Upper lobe of left lung (tissue), 4 donors: Measurements from ENCODE around the gene DIPK1C.

Experiments used
- EP300 ChIP-seq, 4 donors: sonication (generic); formaldehyde crosslinking; IDR thresholded peaks; one replicate each; pipeline ENCODE4 v1.5.1; 2017; ENCODE audit warnings: antibody characterized with exemption in 4 of 4, control low read depth in 2 of 4
- POLR2A ChIP-seq, 4 donors: fragments of 450-650 bp; IDR thresholded peaks; one replicate each; pipeline ENCODE4 v1.5.1; 2016 to 2017; ENCODE audit warnings: antibody characterized with exemption in 4 of 4, mild to moderate bottlenecking in 2 of 4
- POLR2AphosphoS5 ChIP-seq, 2 donors: sonication (generic); formaldehyde crosslinking; IDR thresholded peaks; one replicate each; pipeline ENCODE4 v1.5.1; 2017; ENCODE audit warnings: antibody characterized with exemption in 2 of 2
- TF ChIP-seq, protein P1 (sequence below), 6 experiments: fragments of 450-650 bp in 4 of 6; fragments of 200-600 bp in 2 of 6; sonication (generic) in 2 of 6; IDR thresholded peaks; one replicate each; pipeline ENCODE4 v1.5.1; 2016 to 2019; ENCODE audit warnings: antibody characterized with exemption in 6 of 6

- no peak for TF ChIP-seq POLR2A (IDR thresholded peaks at IDR 0.05)
- TF ChIP-seq, protein P1, sequence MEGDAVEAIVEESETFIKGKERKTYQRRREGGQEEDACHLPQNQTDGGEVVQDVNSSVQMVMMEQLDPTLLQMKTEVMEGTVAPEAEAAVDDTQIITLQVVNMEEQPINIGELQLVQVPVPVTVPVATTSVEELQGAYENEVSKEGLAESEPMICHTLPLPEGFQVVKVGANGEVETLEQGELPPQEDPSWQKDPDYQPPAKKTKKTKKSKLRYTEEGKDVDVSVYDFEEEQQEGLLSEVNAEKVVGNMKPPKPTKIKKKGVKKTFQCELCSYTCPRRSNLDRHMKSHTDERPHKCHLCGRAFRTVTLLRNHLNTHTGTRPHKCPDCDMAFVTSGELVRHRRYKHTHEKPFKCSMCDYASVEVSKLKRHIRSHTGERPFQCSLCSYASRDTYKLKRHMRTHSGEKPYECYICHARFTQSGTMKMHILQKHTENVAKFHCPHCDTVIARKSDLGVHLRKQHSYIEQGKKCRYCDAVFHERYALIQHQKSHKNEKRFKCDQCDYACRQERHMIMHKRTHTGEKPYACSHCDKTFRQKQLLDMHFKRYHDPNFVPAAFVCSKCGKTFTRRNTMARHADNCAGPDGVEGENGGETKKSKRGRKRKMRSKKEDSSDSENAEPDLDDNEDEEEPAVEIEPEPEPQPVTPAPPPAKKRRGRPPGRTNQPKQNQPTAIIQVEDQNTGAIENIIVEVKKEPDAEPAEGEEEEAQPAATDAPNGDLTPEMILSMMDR (IDR thresholded peaks at IDR 0.05) = no peak
- TF ChIP-seq POLR2AphosphoS5 (IDR thresholded peaks at IDR 0.05) = no peak
- no peak for TF ChIP-seq EP300 (IDR thresholded peaks at IDR 0.05)
Measured at GRCh38 chr18:74503137-74503536, 46.0 kb upstream of the DIPK1C start.
